ENCODE results near the gene SSC5D. TPM values are rescaled to one million over a fixed set of nuclear protein-coding genes. Genes with fewer than 3 reads are reported as not detected.

SSC5D gene
- total and polyA plus RNA-seq, 9 of the 15 experiments (the other 6 are each of a cell fraction or from before 2014, with no cell fraction given): 0.04 to 0.71 (median 0.14) TPM; not detected in 2

- TF ChIP-seq ZBTB5 (IDR thresholded peaks at IDR 0.05) (no peak), BRD4 (IDR thresholded peaks at IDR 0.05) (no peak), ZNF280A (IDR thresholded peaks at IDR 0.05; ENCODE audit: low read depth, partially characterized antibody) (no peak), NFE2 (IDR thresholded peaks at IDR 0.05; ENCODE audit: low read depth) (no peak), FOXM1 (IDR thresholded peaks at IDR 0.05; ENCODE audit: low read depth) (no peak), FOXM1 (CRISPR knock-in tag; IDR thresholded peaks at IDR 0.05; ENCODE audit: low read depth) (no peak), FOXO4 (CRISPR knock-in tag; IDR thresholded peaks at IDR 0.05) (no peak), ZNF134 (CRISPR knock-in tag; conservative IDR thresholded peaks at IDR 0.05) (no peak), HNRNPL (IDR thresholded peaks at IDR 0.05; ENCODE audit: low read depth, low read length) (no peak), ETV1 (tag; conservative IDR thresholded peaks at IDR 0.05; ENCODE audit: low read depth) (no peak), EP400 (IDR thresholded peaks at IDR 0.05) (no peak), MTF1 (CRISPR knock-in tag; IDR thresholded peaks at IDR 0.05; ENCODE audit: borderline replicate concordance) (no peak), ARID2 (IDR thresholded peaks at IDR 0.05) (no peak), ZNF384 (IDR thresholded peaks at IDR 0.05; ENCODE audit: low read depth, low read length) (no peak), TEAD2 (tag; IDR thresholded peaks at IDR 0.05) (no peak), PCBP2 (IDR thresholded peaks at IDR 0.05; ENCODE audit: low read depth, low read length, poor library complexity, severe bottlenecking) (no peak), CTCFL (IDR thresholded peaks at IDR 0.05; ENCODE audit: borderline replicate concordance, insufficient read depth, low read depth, low read length, poor library complexity, severe bottlenecking) (no peak), TAL1 (IDR thresholded peaks at IDR 0.05) (no peak), POLR2H (tag; IDR thresholded peaks at IDR 0.05; ENCODE audit: low read depth) (no peak), PRMT5 (CRISPR knock-in tag; IDR thresholded peaks at IDR 0.05) (no peak), SIN3A (IDR thresholded peaks at IDR 0.05; ENCODE audit: borderline replicate concordance in 2 of 2, control insufficient read depth in 1 of 2, low read depth in 2 of 2, low read length in 2 of 2) (no peak)
Measured at GRCh38 chr19:55486971-55487923, 989 bp upstream of the SSC5D start (continued).
